ENCODE measurements around the gene EEF1A2. TPM values are rescaled to one million over a fixed set of nuclear protein-coding genes. Genes with fewer than 3 reads are reported as not detected.

Gene EEF1A2
- total RNA-seq, 1 donor from 2014 or later: 20.0 TPM

GRCh38 chr20:63532449-63532971 is 33.6 kb upstream of the EEF1A2 start:
- DNase-seq (ENCODE audit: low read depth): no peak
- no peak overlapping the region for H3K4me3 ChIP-seq (ENCODE audit: low read depth, low read length)
- no peak for TF ChIP-seq CTCF (conservative IDR thresholded peaks at IDR 0.05; ENCODE audit: low read depth, low read length)

GRCh38 chr20:63531686-63532448 is 33.0 kb upstream of the EEF1A2 start:
- no peak for DNase-seq (ENCODE audit: low read depth)
- TF ChIP-seq CTCF (conservative IDR thresholded peaks at IDR 0.05; ENCODE audit: low read depth, low read length): no peak
- H3K4me3 ChIP-seq (ENCODE audit: low read depth, low read length): no peak overlapping the region

GRCh38 chr20:63530788-63531160 is 31.9 kb upstream of the EEF1A2 start:
- DNase-seq (ENCODE audit: low read depth): no peak
- TF ChIP-seq CTCF (conservative IDR thresholded peaks at IDR 0.05; ENCODE audit: low read depth, low read length): no peak
- no peak overlapping the region for H3K4me3 ChIP-seq (ENCODE audit: low read depth, low read length)

- DNase-seq (ENCODE audit: low read depth): no peak
- no peak overlapping the region for H3K4me3 ChIP-seq (ENCODE audit: low read depth, low read length)
- TF ChIP-seq CTCF (conservative IDR thresholded peaks at IDR 0.05; ENCODE audit: low read depth, low read length): no peak
These were observed 31.2 kb upstream of the EEF1A2 start for GRCh38 chr20:63529861-63530787.

GRCh38 chr20:63529180-63529860 is 30.4 kb upstream of the EEF1A2 start:
- H3K4me3 ChIP-seq (ENCODE audit: low read depth, low read length): no peak overlapping the region
- no peak for TF ChIP-seq CTCF (conservative IDR thresholded peaks at IDR 0.05; ENCODE audit: low read depth, low read length)

GRCh38 chr20:63527184-63527583 is 28.3 kb upstream of the EEF1A2 start:
- no peak for TF ChIP-seq CTCF (conservative IDR thresholded peaks at IDR 0.05; ENCODE audit: low read depth, low read length)
- no peak for DNase-seq (ENCODE audit: low read depth)

More at GRCh38 chr20:63529180-63529860, 30.4 kb upstream of the EEF1A2 start:
- DNase-seq (ENCODE audit: low read depth): no peak

More at GRCh38 chr20:63527184-63527583, 28.3 kb upstream of the EEF1A2 start:
- H3K4me3 ChIP-seq (ENCODE audit: low read depth, low read length): no peak overlapping the region
